HepG2 (cell line): Measurements from ENCODE around the gene PPM1M. TPM values are rescaled to one million over a fixed set of nuclear protein-coding genes. Genes with fewer than 3 reads are reported as not detected.

Experiments used
- ATAC-seq: fragments of 200-7000 bp; cut with Tn5 transposase; 3 replicates; pipeline ENCODE4 v1.9.1; 2020; ENCODE audit warnings: mild to moderate bottlenecking, moderate library complexity
- BruUV-seq: library from RNA; stranded (reverse); fragments of 400-500 nt; replicated peaks from 2 replicates; lab custom pipeline; 2021; lab: Mats Ljungman, UMichigan
- CTCF ChIA-PET: fragments of 300-600 bp; formaldehyde crosslinking; extraction: SDS; loops from one replicate; lab custom pipeline; 2021; ENCODE audit warnings: low total read pairs, inconsistent platforms, low intra/inter-chr PET ratio; lab: Yijun Ruan, JAX
- POLR2A ChIA-PET: fragments of 350-600 bp; sonication (Branson Sonifier 250); formaldehyde crosslinking; loops from one replicate; lab custom pipeline; 2020; ENCODE audit warnings: antibody characterized with exemption, inconsistent platforms; lab: Yijun Ruan, JAX
- DNase-seq: peaks from one replicate; pipeline ENCODE4 v3.0.0-alpha.2; 2015; ENCODE audit warnings: low spot score
- FAIRE-seq: peaks from 3 replicates; lab custom pipeline; 2011; peaks lifted over from hg19 to GRCh38; lab: Jason Lieb, UNC
- H2AFZ ChIP-seq: one replicate; pipeline ENCODE4 v1.6.1; 2011; ENCODE audit warnings: low read length, inconsistent platforms
- H3K27ac ChIP-seq: fragments of 300-600 bp; 3 replicates; pipeline ENCODE4 v1.8.0; 2011; ENCODE audit warnings: mixed run types, mild to moderate bottlenecking, mixed read lengths, low read length, inconsistent platforms; ENCODE audit not compliant: insufficient read depth; ENCODE audit errors: extremely low read length
- H3K27me3 ChIP-seq, 2 experiments: fragments of 200-600 bp in 1 of 2; 2 replicates in 1 of 2; 3 replicates in 1 of 2; pipeline versions ENCODE4 v1.6.0 to v1.8.0; 2011; ENCODE audit warnings: low read length in 2 of 2, mild to moderate bottlenecking in 2 of 2, moderate library complexity in 2 of 2, inconsistent platforms in 1 of 2; ENCODE audit not compliant: insufficient read depth in 2 of 2, control insufficient read depth in 1 of 2
- H3K36me3 ChIP-seq, 2 experiments: fragments of 200-600 bp in 1 of 2; replicated peaks in 1 of 2; 2 replicates in 1 of 2; 3 replicates in 1 of 2; pipeline versions ENCODE4 v1.5.1 to v1.8.0; 2011; ENCODE audit warnings: low read length in 2 of 2, inconsistent platforms in 1 of 2; ENCODE audit not compliant: insufficient read depth in 2 of 2, control insufficient read depth in 1 of 2
- H3K4me1 ChIP-seq: 2 replicates; pipeline ENCODE4 v1.5.1; 2012; ENCODE audit warnings: low read length, inconsistent platforms; ENCODE audit not compliant: insufficient read depth
- H3K4me2 ChIP-seq: 2 replicates; pipeline ENCODE4 v1.6.0; 2011; ENCODE audit warnings: low read depth, low read length, inconsistent platforms
- H3K4me3 ChIP-seq, 3 experiments: fragments of 200-600 bp in 1 of 3; sonication (generic), shearing (Covaris generic) in 1 of 3; replicated peaks in 1 of 3; 2 replicates each; pipeline ENCODE4 v1.5.1; 2011 to 2016; ENCODE audit warnings: low read length in 3 of 3, inconsistent platforms in 2 of 3, low read depth in 2 of 3, mild to moderate bottlenecking in 2 of 3, control low read depth in 1 of 3, mixed read lengths in 1 of 3; ENCODE audit not compliant: insufficient read depth in 1 of 3
- H3K79me2 ChIP-seq: one replicate; pipeline ENCODE4 v1.6.1; 2011; ENCODE audit warnings: low read length, inconsistent platforms; ENCODE audit not compliant: insufficient read depth
- H3K9ac ChIP-seq: 2 replicates; pipeline ENCODE4 v1.6.0; 2011; ENCODE audit warnings: mild to moderate bottlenecking, low read depth, low read length, inconsistent platforms; ENCODE audit not compliant: insufficient read depth
- H3K9me3 ChIP-seq: 2 replicates; pipeline ENCODE4 v1.5.1; 2012; ENCODE audit warnings: mild to moderate bottlenecking, low read length
- H4K20me1 ChIP-seq: 2 replicates; pipeline ENCODE4 v1.6.0; 2011; ENCODE audit warnings: inconsistent platforms, mild to moderate bottlenecking, low read length, moderate library complexity; ENCODE audit not compliant: insufficient read depth
- MNT ChIP-seq: fragments of 450-650 bp; IDR thresholded peaks from 2 replicates; pipeline ENCODE4 v1.6.1; 2016
- POGK ChIP-seq: sonication (generic); formaldehyde crosslinking; conservative IDR thresholded peaks from 2 replicates; pipeline ENCODE4 v1.8.0; 2022; ENCODE audit warnings: mild to moderate bottlenecking, moderate library complexity, missing genetic modification reagents
- ZBTB46 ChIP-seq: sonication (generic); formaldehyde crosslinking; IDR thresholded peaks from 2 replicates; pipeline ENCODE4 v1.4.0; 2020; ENCODE audit warnings: mild to moderate bottlenecking, missing genetic modification reagents, borderline replicate concordance
- ZKSCAN5 ChIP-seq: sonication (generic); formaldehyde crosslinking; IDR thresholded peaks from 2 replicates; pipeline ENCODE4 v1.5.1; 2020; ENCODE audit warnings: mild to moderate bottlenecking, missing genetic modification reagents
- ZNF674 ChIP-seq: sonication (generic); formaldehyde crosslinking; IDR thresholded peaks from 2 replicates; pipeline ENCODE4 v1.5.0; 2020; ENCODE audit warnings: low read depth, mild to moderate bottlenecking, missing genetic modification reagents
- WGBS: methylation state at CpG from one replicate; pipeline ENCODE4 v1.1.6; 2017; ENCODE audit warnings: low lambda C conversion rate; 5-methylcytosine and 5-hydroxymethylcytosine counted together
- in situ Hi-C: cut with HindIII; loops from 2 replicates; pipeline ENCODE4 v1.10.0; 2017; ENCODE audit warnings: low pct_unique_long_range_greater_than_20kb; ENCODE audit not compliant: extremely low pct_ligation_motif_present
- intact Hi-C: fragments of 100-400 bp; cut with micrococcal nuclease; formaldehyde crosslinking; loops from one replicate; pipeline ENCODE4 v1.10.0; 2022; ENCODE audit not compliant: unreplicated experiment
- polyA plus RNA-seq, 8 experiments: library from polyadenylated mRNA; depleted of rRNA in 3 of 8; stranded (reverse) in 7 of 8; unstranded in 1 of 8; fragments of >200 nt; fragmentation: Illumina TruSeq in 4 of 8; extraction: Trizol in 4 of 8; gene quantifications; 2 replicates each; pipeline versions ENCODE4 v1.2.1 to v1.2.3, GENCODE V29; 2011 to 2016; ENCODE audit warnings: low read depth in 4 of 8, missing spikeins in 1 of 8, mixed read lengths in 1 of 8; ENCODE audit not compliant: insufficient read depth in 1 of 8
- total RNA-seq, 5 experiments: library from RNA; depleted of rRNA; stranded (reverse); fragments of >200 nt; fragmentation: Illumina TruSeq; extraction: Trizol; gene quantifications; 2 replicates each; pipeline ENCODE4 v1.2.3, GENCODE V29; 2016; ENCODE audit warnings: low read depth in 1 of 5

Gene PPM1M
- total and polyA plus RNA-seq, 2 of the 13 experiments (the other 11 are each of a cell fraction or from before 2014, with no cell fraction given) = 2.5 to 5.9 TPM

- no peak for TF ChIP-seq POGK (CRISPR knock-in tag)
Measured at GRCh38 chr3:52229656-52230055, 15.9 kb upstream of the PPM1M start (continued).

- no TSS peak for BruUV-seq
- ChIA-PET CTCF (interaction anchor here (1.1 kb wide), 1 partner anchor 109 kb away, joined by 10 read pairs; no protein-coding TSS in a partner anchor), POLR2A (interaction anchor here (1.1 kb wide), 1 partner anchor 48 kb away, joined by 7 read pairs; the partner anchor contains the start of gene WDR82)
- TF ChIP-seq MNT (peak; percentile 53), ZKSCAN5 (CRISPR knock-in tag) (no peak), ZNF674 (no peak), ZBTB46 (CRISPR knock-in tag) (no peak)
- Histone ChIP-seq H4K20me1 (peaks cover 14% of the 10 kb centered on the region), H3K79me2 (peaks cover 2% of the 10 kb centered on the region), H3K27me3 (no peaks in the 10 kb centered on the region), H3K9ac (no peak overlapping the region), H3K4me1 (peaks cover 15% of the 10 kb centered on the region), H3K4me3 (no peak overlapping the region), H3K9me3 (no peaks in the 10 kb centered on the region), H3K27ac (no peak overlapping the region), H2AFZ (no peak overlapping the region), H3K4me2 (no peak overlapping the region), H3K36me3 (peaks cover 21 to 50% of the 10 kb centered on the region in 2 experiments)
- intact Hi-C loops = no loop called here
- WGBS = 100% methylated on average over 6 of the region's 6 CpGs
- FAIRE-seq = no peak
- DNase-seq = no peak
- ATAC-seq = no peak
- in situ Hi-C loops = no loop called here
Measured at GRCh38 chr3:52230461-52230860, 15.1 kb upstream of the PPM1M start.
